GM19372 (cell line): ENCODE measurements around the gene TMPRSS11A.
A peak's percentile ranks its signal among the peaks of the same experiment; 100 is the strongest.

Experiments
- ATAC-seq: cut with Tn5 transposase; IDR thresholded peaks from one replicate; pipeline ENCODE4 v1.9.1; 2021; ENCODE audit warnings: mild to moderate bottlenecking, low read depth, moderate library complexity; ENCODE audit not compliant: unreplicated experiment

TMPRSS11A gene

GRCh38 chr4:67915400-67915966 lies 47.8 kb downstream of the TMPRSS11A start:
- ATAC-seq: no peak

GRCh38 chr4:67912080-67912479 lies 51.2 kb downstream of the TMPRSS11A start:
- ATAC-seq: no peak

- ATAC-seq: no peak
These were observed 51.7 kb downstream of the TMPRSS11A start for GRCh38 chr4:67911638-67912037.

- ATAC-seq: no peak
These were observed 52.2 kb downstream of the TMPRSS11A start for GRCh38 chr4:67911141-67911540.

GRCh38 chr4:67910585-67910905 lies 52.7 kb downstream of the TMPRSS11A start:
- ATAC-seq: no peak

- peak; percentile 55 for ATAC-seq
These were observed 53.2 kb downstream of the TMPRSS11A start for GRCh38 chr4:67909905-67910584.

GRCh38 chr4:67907650-67908049 lies 55.6 kb downstream of the TMPRSS11A start:
- no peak for ATAC-seq

- no peak for ATAC-seq
These were observed 64.2 kb downstream of the TMPRSS11A start for GRCh38 chr4:67899096-67899495.

GRCh38 chr4:67897686-67898085 lies 65.6 kb downstream of the TMPRSS11A start:
- ATAC-seq: no peak

- ATAC-seq: no peak
These were observed 66.8 kb downstream of the TMPRSS11A start for GRCh38 chr4:67896421-67897065.

GRCh38 chr4:67894659-67895058 lies 68.6 kb downstream of the TMPRSS11A start:
- no peak for ATAC-seq

- no peak for ATAC-seq
These were observed 70.4 kb downstream of the TMPRSS11A start for GRCh38 chr4:67892905-67893304.

GRCh38 chr4:67892253-67892652 lies 71.0 kb downstream of the TMPRSS11A start:
- no peak for ATAC-seq

GRCh38 chr4:67891645-67892044 lies 71.6 kb downstream of the TMPRSS11A start:
- no peak for ATAC-seq

- no peak for ATAC-seq
These were observed 77.0 kb downstream of the TMPRSS11A start for GRCh38 chr4:67886281-67886680.

GRCh38 chr4:67885762-67886161 lies 77.5 kb downstream of the TMPRSS11A start:
- no peak for ATAC-seq

GRCh38 chr4:67884701-67885100 lies 78.6 kb downstream of the TMPRSS11A start:
- ATAC-seq: no peak

GRCh38 chr4:67883902-67884301 lies 79.4 kb downstream of the TMPRSS11A start, which contains the start of gene TMPRSS11D:
TMPRSS11D (minus strand) TSS chr4:67884002; CDS start chr4:67883933, 69 bp downstream.
- no peak for ATAC-seq

- no peak for ATAC-seq
These were observed 79.8 kb downstream of the TMPRSS11A start for GRCh38 chr4:67883458-67883857.

- no peak for ATAC-seq
These were observed 82.3 kb downstream of the TMPRSS11A start for GRCh38 chr4:67880866-67881610.

- no peak for ATAC-seq
These were observed 83.8 kb downstream of the TMPRSS11A start for GRCh38 chr4:67879486-67879885.
